ENCODE results near the gene ATP2A1.
"Not testable (repeated sequence)": the region's sequence is repeated elsewhere in the genome, so short reads cannot be mapped to it uniquely, and the experiment has no call there.

Gene ATP2A1

GRCh38 chr16:28913946-28914724 is 35.8 kb downstream of the ATP2A1 start:
- DNase-seq: no peak

DNA sequence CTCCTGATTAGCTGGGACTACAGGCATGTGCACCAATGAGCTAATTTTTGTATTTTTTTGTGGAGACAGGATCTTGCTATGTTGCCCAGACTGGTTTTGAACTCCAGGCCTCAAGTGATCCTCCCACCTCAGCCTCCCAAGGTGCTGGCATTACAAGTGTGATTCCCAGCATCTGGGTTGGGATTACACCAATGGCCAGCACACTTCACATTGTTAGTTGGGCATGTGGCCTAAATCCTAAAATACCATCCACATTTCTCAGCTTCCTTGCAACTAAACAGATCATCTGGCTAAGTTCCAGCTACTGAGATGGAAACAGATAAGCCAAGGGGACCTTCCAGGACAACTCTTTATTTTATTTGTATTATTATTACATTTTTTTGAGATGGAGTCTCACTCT is 36.9 kb downstream of the ATP2A1 start:
- no peak for DNase-seq

DNA sequence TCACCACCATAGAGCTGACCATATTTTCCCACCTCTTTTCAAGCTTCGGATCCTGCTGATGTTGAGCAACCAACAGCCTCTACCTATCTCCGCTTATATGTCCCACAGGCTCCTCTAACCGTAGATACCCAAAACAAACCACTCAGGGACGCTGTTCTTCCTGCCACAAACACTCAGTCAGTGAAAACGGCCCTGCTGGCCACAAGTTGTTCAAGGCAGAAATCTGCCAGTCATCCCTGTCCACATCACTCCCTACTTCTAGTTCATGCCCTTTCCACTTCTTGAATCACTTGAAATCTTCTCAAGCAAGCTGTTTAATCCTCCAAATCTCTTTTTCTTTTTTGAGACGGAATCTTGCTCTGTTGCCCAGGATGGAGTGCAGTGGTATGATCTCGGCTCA is 38.8 kb downstream of the ATP2A1 start:
- DNase-seq: no peak

DNA sequence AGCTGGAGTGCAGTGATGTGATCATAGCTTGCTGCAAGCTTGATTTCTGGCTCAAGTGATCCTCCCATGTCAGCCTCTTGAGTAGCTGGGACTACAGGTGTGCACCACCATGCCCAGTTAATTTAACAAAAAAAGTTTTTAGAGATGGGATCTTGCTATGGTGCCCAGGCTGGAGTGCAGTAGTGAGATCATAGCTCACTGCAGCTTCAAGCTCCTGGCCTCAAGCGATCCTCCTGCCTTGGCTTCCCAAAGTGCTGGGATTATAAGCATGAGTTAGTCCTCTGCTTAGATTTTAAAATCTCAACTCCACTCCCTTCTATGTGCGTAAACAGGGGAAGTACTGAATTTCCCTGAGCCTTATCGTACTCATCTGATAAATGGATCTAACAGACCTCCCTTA is 40.4 kb downstream of the ATP2A1 start:
- no peak for DNase-seq

- DNase-seq: no peak
These were observed 44.9 kb downstream of the ATP2A1 start for GRCh38 chr16:28923231-28923587.

DNA sequence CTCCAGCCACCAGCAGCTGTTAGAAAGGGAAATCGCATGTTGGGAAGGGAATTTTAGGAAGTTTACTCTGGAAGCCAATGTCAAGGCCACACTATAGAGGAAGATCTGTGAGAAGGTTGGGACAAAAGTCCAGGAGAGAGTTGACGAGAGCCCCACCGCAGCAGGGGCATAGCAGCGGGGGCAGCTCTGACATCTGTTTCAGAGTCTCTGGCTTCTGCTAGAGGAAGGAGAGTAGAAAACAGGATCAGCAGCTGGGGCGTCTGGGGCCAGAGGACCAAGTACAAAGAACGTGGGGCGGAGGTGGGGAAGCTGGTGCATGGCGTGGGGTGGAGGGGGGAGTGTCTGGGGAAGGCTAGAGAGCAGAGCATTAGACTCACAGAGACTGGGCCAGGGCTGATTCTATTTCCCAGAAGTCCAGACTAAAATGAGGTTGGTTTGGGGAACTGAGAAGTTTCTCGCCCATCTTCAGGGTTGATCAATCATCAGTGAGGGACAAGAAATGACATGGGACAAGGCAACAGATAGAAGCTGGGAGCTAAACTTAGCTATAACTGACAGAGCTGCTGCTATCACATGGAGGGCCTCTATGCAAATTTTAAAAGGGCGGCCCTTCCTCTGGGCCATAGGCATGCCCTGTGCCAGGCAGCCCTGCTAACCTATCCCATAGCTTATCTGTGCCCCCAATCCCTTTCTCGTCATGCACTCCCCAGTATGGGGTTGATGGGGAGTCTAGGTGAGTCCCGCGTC is 45.5 kb downstream of the ATP2A1 start:
- DNase-seq: no peak

DNA sequence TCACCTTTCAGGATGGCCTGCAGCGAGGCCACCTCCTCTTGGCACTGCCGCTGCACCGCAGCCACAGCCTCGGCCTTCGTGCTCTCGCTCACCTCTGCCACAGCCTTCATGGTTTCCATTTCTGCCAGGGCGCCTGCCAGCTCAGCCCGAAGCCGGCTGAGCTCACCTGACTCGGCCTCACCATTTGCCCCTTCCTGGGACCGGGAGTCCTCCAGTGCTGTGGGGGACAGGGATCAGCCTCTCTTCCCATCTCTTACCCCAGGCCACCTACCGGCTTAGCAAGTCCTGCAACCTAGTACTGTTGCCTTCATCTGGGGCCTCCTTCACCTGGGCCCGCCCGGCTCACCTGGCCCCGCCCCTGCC is 46.1 kb downstream of the ATP2A1 start:
- no peak for DNase-seq

- DNase-seq: peak; percentile 62
These were observed 46.6 kb downstream of the ATP2A1 start, which contains the start of gene RABEP2 for GRCh38 chr16:28924762-28925385. RABEP2 (minus strand) TSS chr16:28925238; CDS start chr16:28925163, 75 bp downstream.

DNA sequence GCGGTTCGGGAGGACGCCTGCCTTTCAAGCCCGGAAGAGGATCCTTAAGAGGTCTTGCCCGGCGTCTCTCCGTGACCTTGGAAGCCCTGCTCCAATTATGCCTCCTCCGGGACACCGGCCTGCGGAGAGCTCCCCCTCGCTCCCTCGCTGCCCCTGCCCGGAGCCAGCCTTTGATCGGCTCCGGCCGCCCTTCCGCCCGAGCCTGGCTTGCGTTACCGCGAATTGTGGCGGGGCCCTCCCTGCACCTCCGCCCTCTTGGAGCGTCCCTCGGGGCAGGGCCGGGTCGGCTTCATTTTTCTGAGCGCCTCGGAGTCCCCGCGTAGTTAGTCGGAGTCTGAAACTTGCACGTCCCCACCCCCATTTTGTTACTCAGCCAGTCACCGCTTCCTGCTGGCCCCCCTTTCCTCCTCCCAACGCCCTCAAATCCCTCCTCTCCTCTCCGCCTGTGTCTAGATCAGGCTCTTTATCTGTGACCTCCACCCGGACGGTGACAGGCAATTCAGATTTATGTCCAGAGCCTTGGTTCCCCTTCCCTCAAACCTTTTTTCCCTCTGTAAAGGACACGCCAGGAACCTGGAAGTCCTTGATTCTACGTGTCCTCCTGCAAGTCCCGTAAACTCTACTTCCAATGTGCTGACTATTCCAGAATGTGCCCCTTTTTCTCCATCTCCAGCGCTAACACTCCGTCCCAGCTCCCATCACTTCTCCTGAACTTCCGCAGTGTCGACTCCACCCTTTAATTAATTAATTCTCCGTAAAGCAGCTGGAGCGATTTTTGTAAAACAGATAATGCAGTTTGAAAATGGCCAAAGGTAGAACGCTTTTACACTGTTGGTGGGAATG is 47.3 kb downstream of the ATP2A1 start:
- no peak for DNase-seq

- not testable (repeated sequence) for DNase-seq
These were observed 48.0 kb downstream of the ATP2A1 start for GRCh38 chr16:28926284-28926683.

DNA sequence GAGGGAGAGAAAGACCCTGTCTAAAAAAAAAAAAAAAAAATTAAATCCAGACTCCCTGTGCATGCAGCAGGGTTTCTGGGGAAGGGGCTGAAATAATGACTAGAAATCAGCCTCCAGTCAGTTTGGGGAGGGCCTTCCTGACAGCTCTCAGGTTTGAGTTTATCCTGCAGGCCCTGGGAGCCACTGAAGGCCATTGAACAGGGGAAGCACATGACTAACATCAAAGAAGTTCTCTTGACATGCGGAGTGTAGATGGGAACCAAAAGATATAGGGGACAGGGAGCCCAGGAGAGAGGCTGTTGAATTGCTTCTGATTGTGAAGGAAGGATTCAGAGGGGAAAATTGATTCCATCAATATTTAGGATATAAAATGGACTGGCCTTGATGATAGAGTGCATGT is 49.5 kb downstream of the ATP2A1 start:
- DNase-seq: no peak

DNA sequence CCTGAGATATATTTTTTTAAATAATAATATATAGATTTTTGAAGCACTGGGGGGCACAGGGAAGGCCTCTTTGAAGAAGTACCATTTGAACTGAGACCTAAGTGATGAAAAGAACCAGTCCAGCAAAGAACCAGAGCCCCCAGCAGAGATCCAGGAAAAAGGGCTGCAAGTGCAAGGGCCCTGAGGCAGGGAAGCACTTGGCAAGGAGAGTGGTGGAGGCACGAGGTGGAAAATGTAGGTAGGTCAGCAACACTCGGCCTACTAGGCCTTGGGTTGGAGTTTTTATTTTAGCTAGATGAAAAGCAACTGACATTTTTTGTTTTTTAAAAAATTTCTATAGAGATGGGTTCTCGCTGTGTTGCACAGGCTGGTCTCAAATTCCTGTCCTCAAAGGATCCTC is 51.9 kb downstream of the ATP2A1 start:
- DNase-seq: no peak

DNA sequence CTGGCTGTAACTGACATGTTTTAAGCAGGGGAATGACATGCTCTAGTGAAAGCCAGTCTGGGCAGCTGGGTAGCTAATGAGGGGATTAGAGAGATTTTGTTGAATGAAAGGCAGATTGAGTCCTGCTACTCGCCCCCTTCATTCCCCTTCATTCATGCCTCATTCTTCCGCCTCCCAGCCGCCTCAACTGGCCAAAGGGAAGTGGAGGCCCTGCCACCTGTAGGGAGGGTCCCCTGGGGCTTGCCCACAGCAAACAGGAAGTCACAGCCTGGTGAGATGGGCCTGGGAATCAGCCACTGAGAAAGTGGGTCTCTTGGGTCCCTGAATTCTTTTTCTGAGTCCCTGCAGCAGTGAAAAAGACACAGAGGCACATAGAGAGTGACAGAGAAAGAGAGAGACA is 52.4 kb downstream of the ATP2A1 start:
- DNase-seq: no peak

DNA sequence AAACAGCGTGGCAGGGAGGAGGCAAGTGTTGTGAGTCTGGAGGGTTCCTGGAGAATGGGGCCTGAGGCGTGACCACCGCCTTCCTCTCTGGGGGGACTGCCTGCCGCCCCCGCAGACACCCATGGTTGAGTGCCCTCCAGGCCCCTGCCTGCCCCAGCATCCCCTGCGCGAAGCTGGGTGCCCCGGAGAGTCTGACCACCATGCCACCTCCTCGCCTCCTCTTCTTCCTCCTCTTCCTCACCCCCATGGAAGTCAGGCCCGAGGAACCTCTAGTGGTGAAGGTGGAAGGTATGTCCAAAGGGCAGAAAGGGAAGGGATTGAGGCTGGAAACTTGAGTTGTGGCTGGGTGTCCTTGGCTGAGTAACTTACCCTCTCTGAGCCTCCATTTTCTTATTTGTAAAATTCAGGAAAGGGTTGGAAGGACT is 53.5 kb downstream of the ATP2A1 start, which contains the start of gene CD19:
TSS of gene CD19 (plus strand) at position 171 of the 425 bp plus-strand sequence. CDS start at position 201, 30 bp downstream.
- no peak for DNase-seq

- DNase-seq: no peak
These were observed 54.3 kb downstream of the ATP2A1 start for GRCh38 chr16:28932339-28933141.

DNA sequence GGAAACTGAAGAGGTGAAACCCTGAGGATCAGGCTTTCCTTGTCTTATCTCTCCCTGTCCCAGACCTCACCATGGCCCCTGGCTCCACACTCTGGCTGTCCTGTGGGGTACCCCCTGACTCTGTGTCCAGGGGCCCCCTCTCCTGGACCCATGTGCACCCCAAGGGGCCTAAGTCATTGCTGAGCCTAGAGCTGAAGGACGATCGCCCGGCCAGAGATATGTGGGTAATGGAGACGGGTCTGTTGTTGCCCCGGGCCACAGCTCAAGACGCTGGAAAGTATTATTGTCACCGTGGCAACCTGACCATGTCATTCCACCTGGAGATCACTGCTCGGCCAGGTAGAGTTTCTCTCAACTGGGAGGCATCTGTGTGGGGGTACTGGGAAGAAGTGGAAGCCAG is 54.9 kb downstream of the ATP2A1 start:
- no peak for DNase-seq

GRCh38 chr16:28935346-28935745 is 57.1 kb downstream of the ATP2A1 start:
- no peak for DNase-seq

- DNase-seq: no peak
These were observed 57.9 kb downstream of the ATP2A1 start for GRCh38 chr16:28935924-28936783.

- no peak for DNase-seq
These were observed 58.5 kb downstream of the ATP2A1 start for GRCh38 chr16:28936784-28937155.

- DNase-seq: no peak
These were observed 59.1 kb downstream of the ATP2A1 start for GRCh38 chr16:28937222-28937876.

- no peak for DNase-seq
These were observed 60.4 kb downstream of the ATP2A1 start for GRCh38 chr16:28938721-28939120.
